Gastrocnemius medialis (tissue), 4 donors: ENCODE data around the gene DYNLT1.

Experiments used
- CTCF ChIP-seq, 5 experiments: fragments of 450-650 bp in 3 of 5; fragments of 200-600 bp in 2 of 5; sonication (generic) in 2 of 5; IDR thresholded peaks in 4 of 5; conservative IDR thresholded peaks in 1 of 5; 1 replicate in 4 of 5; 2 replicates in 1 of 5; pipeline ENCODE4 v1.5.1; 2016 to 2019; ENCODE audit warnings: antibody characterized with exemption in 5 of 5, mild to moderate bottlenecking in 3 of 5, moderate library complexity in 3 of 5
- POLR2A ChIP-seq, 2 donors: fragments of 450-650 bp; IDR thresholded peaks; one replicate each; pipeline ENCODE4 v1.6.1; 2017; ENCODE audit warnings: antibody characterized with exemption in 2 of 2, mild to moderate bottlenecking in 2 of 2, moderate library complexity in 2 of 2

GRCh38 chr6:158591134-158591809 is 53.3 kb downstream of the DYNLT1 start:
- TF ChIP-seq CTCF (IDR thresholded peaks at IDR 0.05 in 4 of 5, conservative IDR thresholded peaks at IDR 0.05 in 1 of 5) (no peak), POLR2A (IDR thresholded peaks at IDR 0.05) (no peak)
